Gastrocnemius medialis (tissue), 4 donors: ENCODE measurements around the gene SRP72. TPM values are rescaled to one million over a fixed set of nuclear protein-coding genes. Genes with fewer than 3 reads are reported as not detected.

Experiments
- ATAC-seq, 2 donors: fragments of 150-250 bp; one replicate each; pipeline ENCODE4 v1.9.1; 2016
- DNase-seq, 2 donors: peaks; one replicate each; pipeline ENCODE4 v3.0.0-alpha.2; 2019
- H3K27ac ChIP-seq, 4 donors: fragments of 200-600 bp; sonication (generic); 1 replicate in 1 of 4; 2 replicates in 3 of 4; pipeline ENCODE4 v1.5.1; 2016 to 2018; ENCODE audit warnings: mild to moderate bottlenecking in 2 of 4, moderate library complexity in 1 of 4
- H3K27me3 ChIP-seq, 3 donors: fragments of 200-600 bp; sonication (generic) in 2 of 3; 1 replicate in 1 of 3; 2 replicates in 2 of 3; pipeline versions ENCODE4 v1.5.1 to v1.6.0; 2016 to 2019; ENCODE audit warnings: mild to moderate bottlenecking in 1 of 3, moderate library complexity in 1 of 3
- H3K36me3 ChIP-seq, 2 donors: fragments of 200-600 bp; sonication (generic) in 1 of 2; one replicate each; pipeline ENCODE4 v1.5.1; 2017 to 2018
- H3K4me1 ChIP-seq, 2 donors: fragments of 200-600 bp; sonication (generic) in 1 of 2; one replicate each; pipeline ENCODE4 v1.5.1; 2016 to 2017; ENCODE audit warnings: mild to moderate bottlenecking in 2 of 2
- H3K4me3 ChIP-seq, 4 donors: fragments of 200-600 bp; sonication (generic) in 3 of 4; 1 replicate in 1 of 4; 2 replicates in 3 of 4; pipeline ENCODE4 v1.5.1; 2016 to 2019; ENCODE audit warnings: mild to moderate bottlenecking in 2 of 4
- H3K9me3 ChIP-seq, 3 donors: fragments of 200-600 bp; sonication (generic) in 2 of 3; 1 replicate in 1 of 3; 2 replicates in 2 of 3; pipeline ENCODE4 v1.5.1; 2016 to 2019
- POLR2A ChIP-seq, 2 donors: fragments of 450-650 bp; IDR thresholded peaks; one replicate each; pipeline ENCODE4 v1.6.1; 2017; ENCODE audit warnings: antibody characterized with exemption in 2 of 2, mild to moderate bottlenecking in 2 of 2, moderate library complexity in 2 of 2
- in situ Hi-C, 4 donors: fragments of 200-750 bp; cut with MboI; loops; one replicate each; pipeline versions ENCODE4 v1.15.0 to v1.8.0; 2017; ENCODE audit warnings: low sequenced_read_pairs in 4 of 4
- intact Hi-C: fragments of 100-400 bp; cut with DNase I; formaldehyde crosslinking; loops from one replicate; pipeline ENCODE4 v1.15.1; 2023; ENCODE audit warnings: low total_unique reads
- total RNA-seq, 4 donors: library from RNA; depleted of rRNA; stranded (reverse); fragments of >200 nt; gene quantifications; one replicate each; pipeline versions ENCODE4 v1.1.0 to v1.2.3, GENCODE V29; 2016
- TF ChIP-seq, protein P1 (sequence below), 5 experiments: fragments of 450-650 bp in 3 of 5; fragments of 200-600 bp in 2 of 5; sonication (generic) in 2 of 5; IDR thresholded peaks in 4 of 5; conservative IDR thresholded peaks in 1 of 5; 1 replicate in 4 of 5; 2 replicates in 1 of 5; pipeline ENCODE4 v1.5.1; 2016 to 2019; ENCODE audit warnings: antibody characterized with exemption in 5 of 5, mild to moderate bottlenecking in 3 of 5, moderate library complexity in 3 of 5

SRP72 gene
- total RNA-seq, 4 donors from 2014 or later: 35.8 to 70.4 (median 53.1) TPM

DNA sequence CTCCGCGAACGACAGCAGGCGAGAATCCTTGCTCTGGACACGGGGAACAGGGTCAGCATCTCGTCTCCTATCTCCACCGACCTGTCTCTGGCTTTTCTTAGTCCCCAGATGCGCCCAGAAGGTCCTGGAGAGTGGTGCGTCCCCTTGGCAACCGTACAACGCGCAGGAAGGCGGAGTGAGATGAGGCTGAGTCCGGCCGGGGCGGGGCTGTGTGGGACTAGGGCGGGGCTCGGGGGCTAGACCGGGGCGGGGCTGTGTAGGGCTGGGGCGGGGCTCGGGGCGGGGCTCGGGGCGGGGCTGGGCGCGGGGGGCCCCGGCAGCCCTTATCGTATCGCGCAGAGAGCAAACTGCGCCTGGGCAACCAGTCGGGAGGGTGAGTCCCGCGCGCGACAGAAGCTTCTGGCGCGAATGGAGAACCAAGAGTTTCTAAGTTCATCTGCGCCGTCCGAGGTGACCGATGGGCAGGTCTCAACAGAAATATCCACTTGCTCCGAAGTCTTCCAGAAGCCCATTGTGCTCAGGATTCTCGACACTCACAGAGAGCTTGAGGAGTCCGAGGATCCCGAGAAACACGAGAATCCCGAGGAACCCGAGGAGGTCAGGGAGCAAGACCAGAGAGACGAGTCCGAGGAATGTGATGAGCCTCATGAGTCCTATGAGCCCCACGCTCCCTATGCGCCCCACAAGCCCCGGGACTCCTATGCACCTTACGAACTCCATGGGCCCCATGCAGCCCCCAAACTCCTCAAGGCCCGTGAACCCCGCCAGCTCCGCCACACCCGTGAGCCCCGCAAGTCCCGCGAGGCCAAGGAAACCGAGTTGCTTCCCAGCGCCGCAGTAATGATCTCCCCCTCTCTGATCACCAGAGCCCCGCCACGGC is 63.1 kb downstream of the SRP72 start:
- TF ChIP-seq, protein P1, sequence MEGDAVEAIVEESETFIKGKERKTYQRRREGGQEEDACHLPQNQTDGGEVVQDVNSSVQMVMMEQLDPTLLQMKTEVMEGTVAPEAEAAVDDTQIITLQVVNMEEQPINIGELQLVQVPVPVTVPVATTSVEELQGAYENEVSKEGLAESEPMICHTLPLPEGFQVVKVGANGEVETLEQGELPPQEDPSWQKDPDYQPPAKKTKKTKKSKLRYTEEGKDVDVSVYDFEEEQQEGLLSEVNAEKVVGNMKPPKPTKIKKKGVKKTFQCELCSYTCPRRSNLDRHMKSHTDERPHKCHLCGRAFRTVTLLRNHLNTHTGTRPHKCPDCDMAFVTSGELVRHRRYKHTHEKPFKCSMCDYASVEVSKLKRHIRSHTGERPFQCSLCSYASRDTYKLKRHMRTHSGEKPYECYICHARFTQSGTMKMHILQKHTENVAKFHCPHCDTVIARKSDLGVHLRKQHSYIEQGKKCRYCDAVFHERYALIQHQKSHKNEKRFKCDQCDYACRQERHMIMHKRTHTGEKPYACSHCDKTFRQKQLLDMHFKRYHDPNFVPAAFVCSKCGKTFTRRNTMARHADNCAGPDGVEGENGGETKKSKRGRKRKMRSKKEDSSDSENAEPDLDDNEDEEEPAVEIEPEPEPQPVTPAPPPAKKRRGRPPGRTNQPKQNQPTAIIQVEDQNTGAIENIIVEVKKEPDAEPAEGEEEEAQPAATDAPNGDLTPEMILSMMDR (IDR thresholded peaks at IDR 0.05 in 4 of 5, conservative IDR thresholded peaks at IDR 0.05 in 1 of 5): no peak
- no peak for TF ChIP-seq POLR2A (IDR thresholded peaks at IDR 0.05)
- no peaks in the 10 kb centered on the region for H3K36me3 ChIP-seq
- H3K4me3 ChIP-seq: peak overlapping the region; percentile 54 to 85 (median 66)
- no peaks in the 10 kb centered on the region for H3K9me3 ChIP-seq
- H3K27me3 ChIP-seq: peaks cover 3 to 7% (median 4%) of the 10 kb centered on the region in 3 donors
- no peak overlapping the region for H3K27ac ChIP-seq
- DNase-seq (peak; percentile 57 to 63), ATAC-seq (peak; percentile 73 to 83)
- peaks cover 0 to 11% of the 10 kb centered on the region in 2 donors for H3K4me1 ChIP-seq
- in situ Hi-C loops: no loop called here
- intact Hi-C loops: no loop called here

DNA sequence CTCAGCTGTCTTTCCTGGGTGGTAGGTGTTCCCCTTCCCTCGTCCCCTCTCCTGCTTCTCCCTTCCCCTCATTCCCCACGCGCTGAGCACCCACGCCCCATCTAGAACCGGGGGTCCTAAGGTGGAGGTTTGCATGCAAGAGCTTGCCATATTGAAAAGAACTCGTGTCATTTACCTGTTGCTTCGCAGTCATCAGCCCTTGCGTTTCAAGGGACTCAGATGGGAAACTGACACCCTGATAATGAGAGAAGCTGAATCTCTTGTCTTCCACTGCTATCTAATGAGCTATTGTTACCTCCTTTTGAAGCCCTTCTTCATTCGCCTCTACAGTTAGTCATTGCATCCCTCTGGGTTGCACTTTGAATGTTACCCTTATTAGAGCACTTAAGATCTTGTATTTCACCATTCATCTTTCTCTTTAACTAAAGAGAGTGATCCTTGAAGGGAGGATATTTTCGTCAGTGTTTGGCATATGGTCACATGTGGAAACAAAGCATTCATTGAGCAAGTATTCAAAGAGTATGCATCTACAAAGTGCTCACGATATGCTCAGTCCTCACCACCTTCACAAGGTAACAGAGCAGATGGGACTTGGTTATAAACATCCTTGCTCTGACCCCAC is 63.8 kb downstream of the SRP72 start:
- no peak for ATAC-seq
- intact Hi-C loops: no loop called here

DNA sequence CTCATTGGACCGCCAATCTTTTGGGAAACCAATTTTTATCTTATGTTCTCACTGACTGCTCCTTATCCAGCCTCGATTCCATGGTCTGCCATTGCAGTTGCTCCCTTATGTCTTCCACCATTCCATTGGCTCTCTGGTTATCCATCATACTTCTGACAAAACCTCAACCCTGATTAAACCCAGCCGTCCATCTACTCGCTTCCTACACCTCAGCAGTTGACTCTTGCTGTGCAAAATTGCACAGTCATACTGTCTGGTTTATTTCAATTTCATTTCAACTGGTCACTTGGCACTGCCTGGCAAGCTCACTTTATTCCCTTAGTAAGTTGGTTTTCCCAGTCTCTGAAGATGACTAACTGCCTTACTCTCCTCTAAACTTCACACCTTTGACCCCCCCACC is 64.4 kb downstream of the SRP72 start:
- H3K4me1 ChIP-seq: peaks cover 0 to 11% of the 10 kb centered on the region in 2 donors
- H3K4me3 ChIP-seq: no peak overlapping the region
- no peaks in the 10 kb centered on the region for H3K36me3 ChIP-seq
- DNase-seq: no peak
- no peaks in the 10 kb centered on the region for H3K9me3 ChIP-seq
- no peak for TF ChIP-seq POLR2A (IDR thresholded peaks at IDR 0.05)
- TF ChIP-seq, protein P1 (IDR thresholded peaks at IDR 0.05 in 4 of 5, conservative IDR thresholded peaks at IDR 0.05 in 1 of 5): no peak
- H3K27ac ChIP-seq: no peak overlapping the region
- no peak for ATAC-seq
- intact Hi-C loops (no loop called here), in situ Hi-C loops (no loop called here)
- peaks cover 3 to 7% (median 4%) of the 10 kb centered on the region in 3 donors for H3K27me3 ChIP-seq

More for the DNA sequence above, 63.8 kb downstream of the SRP72 start:
- in situ Hi-C loops: no loop called here
- no peak for DNase-seq
- no peaks in the 10 kb centered on the region for H3K9me3 ChIP-seq
- peaks cover 3 to 7% (median 4%) of the 10 kb centered on the region in 3 donors for H3K27me3 ChIP-seq
- no peaks in the 10 kb centered on the region for H3K36me3 ChIP-seq
- H3K4me3 ChIP-seq: peak overlapping the region; percentile 54 to 85 (median 66)
- H3K4me1 ChIP-seq: peaks cover 0 to 11% of the 10 kb centered on the region in 2 donors
- TF ChIP-seq POLR2A (IDR thresholded peaks at IDR 0.05): no peak
- TF ChIP-seq, protein P1 (IDR thresholded peaks at IDR 0.05 in 4 of 5, conservative IDR thresholded peaks at IDR 0.05 in 1 of 5): no peak
- H3K27ac ChIP-seq: no peak overlapping the region

DNA sequence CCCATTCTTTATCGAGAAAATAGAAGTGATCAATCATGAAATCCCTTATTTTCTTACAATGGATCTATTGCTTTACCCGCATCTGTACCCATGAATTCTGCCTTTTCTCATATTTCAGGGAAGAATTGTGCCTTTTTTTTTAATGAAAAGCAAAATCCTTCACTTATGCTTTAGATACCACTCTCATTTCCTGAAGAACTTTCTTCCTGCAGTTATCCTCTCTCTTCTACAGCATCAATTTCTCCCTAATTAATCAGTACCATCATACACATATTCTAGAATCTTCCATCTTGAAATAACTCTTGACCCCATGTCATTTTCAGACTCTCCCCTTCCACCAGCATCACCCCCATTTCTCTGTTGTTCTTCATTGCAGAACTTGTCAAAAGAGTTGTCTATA is 64.8 kb downstream of the SRP72 start:
- no peak for TF ChIP-seq POLR2A (IDR thresholded peaks at IDR 0.05)
- TF ChIP-seq, protein P1 (IDR thresholded peaks at IDR 0.05 in 4 of 5, conservative IDR thresholded peaks at IDR 0.05 in 1 of 5): no peak
- in situ Hi-C loops: no loop called here
- Histone ChIP-seq H3K4me3 (no peak overlapping the region), H3K27ac (no peak overlapping the region), H3K9me3 (no peaks in the 10 kb centered on the region), H3K36me3 (no peaks in the 10 kb centered on the region), H3K4me1 (peaks cover 0 to 11% of the 10 kb centered on the region in 2 donors), H3K27me3 (peaks cover 3 to 7% (median 4%) of the 10 kb centered on the region in 3 donors)
- no peak for DNase-seq
- ATAC-seq: no peak
- intact Hi-C loops: no loop called here
